Prostate gland (tissue), 2 donors: ENCODE results near the gene GRHL1. TPM values are rescaled to one million over a fixed set of nuclear protein-coding genes. Genes with fewer than 3 reads are reported as not detected.
A peak's percentile ranks its signal among the peaks of the same experiment; 100 is the strongest.
"Not testable (repeated sequence)": the region's sequence is repeated elsewhere in the genome, so short reads cannot be mapped to it uniquely, and the experiment has no call there.

Experiments
- DNase-seq: peaks from one replicate; pipeline ENCODE4 v3.0.0-alpha.2; 2019; ENCODE audit warnings: low spot score
- H3K27ac ChIP-seq, 2 donors: fragments of 200-600 bp; sonication (generic); 2 replicates each; pipeline ENCODE4 v1.5.1; 2017 to 2019
- H3K27me3 ChIP-seq: fragments of 200-600 bp; sonication (generic); replicated peaks from 2 replicates; pipeline ENCODE4 v1.5.1; 2019; ENCODE audit not compliant: insufficient read depth
- H3K36me3 ChIP-seq, 2 donors: fragments of 200-600 bp; sonication (generic); 1 replicate in 1 of 2; 2 replicates in 1 of 2; pipeline versions ENCODE4 v1.5.1 to v1.8.1; 2017 to 2019
- H3K4me1 ChIP-seq: fragments of 200-600 bp; sonication (generic); replicated peaks from 2 replicates; pipeline ENCODE4 v1.5.1; 2019
- H3K4me3 ChIP-seq, 2 donors: fragments of 200-600 bp; sonication (generic); 2 replicates each; pipeline ENCODE4 v1.5.1; 2017 to 2019
- H3K9me3 ChIP-seq: fragments of 200-600 bp; sonication (generic); 2 replicates; pipeline ENCODE4 v1.5.1; 2017
- POLR2A ChIP-seq: fragments of 450-650 bp; IDR thresholded peaks from one replicate; pipeline ENCODE4 v1.6.1; 2016; ENCODE audit warnings: antibody characterized with exemption, mild to moderate bottlenecking
- POLR2AphosphoS5 ChIP-seq: sonication (generic); formaldehyde crosslinking; IDR thresholded peaks from one replicate; pipeline ENCODE4 v1.6.1; 2017; ENCODE audit warnings: antibody characterized with exemption
- WGBS: methylation state at CpG from one replicate; pipeline ENCODE4 v1.1.5; 2018; 5-methylcytosine and 5-hydroxymethylcytosine counted together
- intact Hi-C: fragments of 100-400 bp; cut with DNase I; formaldehyde crosslinking; loops from one replicate; pipeline ENCODE4 v1.14.2; 2022
- total RNA-seq, 2 donors: library from RNA; depleted of rRNA; stranded (reverse); fragments of >200 nt; gene quantifications; one replicate each; pipeline ENCODE4 v1.1.0, GENCODE V29; 2016
- TF ChIP-seq, protein P1 (sequence below), 4 experiments: fragments of 200-600 bp in 2 of 4; fragments of 450-650 bp in 2 of 4; sonication (generic) in 2 of 4; IDR thresholded peaks; 1 replicate in 3 of 4; 2 replicates in 1 of 4; pipeline ENCODE4 v1.5.1; 2016 to 2019; ENCODE audit warnings: antibody characterized with exemption in 4 of 4, mild to moderate bottlenecking in 2 of 4, moderate library complexity in 2 of 4

Gene GRHL1
- total RNA-seq, 2 donors from 2014 or later, result 25.7 to 31.8 TPM

- intact Hi-C loops, result no loop called here
- Histone ChIP-seq H3K9me3 (no peaks in the 10 kb centered on the region), H3K4me1 (no peaks in the 10 kb centered on the region), H3K4me3 (no peak overlapping the region), H3K36me3 (no peaks in the 10 kb centered on the region), H3K27ac (no peak overlapping the region), H3K27me3 (no peaks in the 10 kb centered on the region)
- no peak for DNase-seq
- 89% methylated on average over 16 of the region's 19 CpGs for WGBS
- TF ChIP-seq POLR2A (no peak), POLR2AphosphoS5 (no peak)
- TF ChIP-seq, protein P1, sequence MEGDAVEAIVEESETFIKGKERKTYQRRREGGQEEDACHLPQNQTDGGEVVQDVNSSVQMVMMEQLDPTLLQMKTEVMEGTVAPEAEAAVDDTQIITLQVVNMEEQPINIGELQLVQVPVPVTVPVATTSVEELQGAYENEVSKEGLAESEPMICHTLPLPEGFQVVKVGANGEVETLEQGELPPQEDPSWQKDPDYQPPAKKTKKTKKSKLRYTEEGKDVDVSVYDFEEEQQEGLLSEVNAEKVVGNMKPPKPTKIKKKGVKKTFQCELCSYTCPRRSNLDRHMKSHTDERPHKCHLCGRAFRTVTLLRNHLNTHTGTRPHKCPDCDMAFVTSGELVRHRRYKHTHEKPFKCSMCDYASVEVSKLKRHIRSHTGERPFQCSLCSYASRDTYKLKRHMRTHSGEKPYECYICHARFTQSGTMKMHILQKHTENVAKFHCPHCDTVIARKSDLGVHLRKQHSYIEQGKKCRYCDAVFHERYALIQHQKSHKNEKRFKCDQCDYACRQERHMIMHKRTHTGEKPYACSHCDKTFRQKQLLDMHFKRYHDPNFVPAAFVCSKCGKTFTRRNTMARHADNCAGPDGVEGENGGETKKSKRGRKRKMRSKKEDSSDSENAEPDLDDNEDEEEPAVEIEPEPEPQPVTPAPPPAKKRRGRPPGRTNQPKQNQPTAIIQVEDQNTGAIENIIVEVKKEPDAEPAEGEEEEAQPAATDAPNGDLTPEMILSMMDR (IDR thresholded peaks at IDR 0.05), result no peak
Observed at GRCh38 chr2:10009271-10009810, 57.8 kb downstream of the GRHL1 start.

GRCh38 chr2:10009811-10010781, 58.6 kb downstream of the GRHL1 start:
- TF ChIP-seq POLR2A, result no peak
- peak; percentile 31 for TF ChIP-seq POLR2AphosphoS5
- Histone ChIP-seq H3K9me3 (no peaks in the 10 kb centered on the region), H3K4me1 (no peaks in the 10 kb centered on the region), H3K4me3 (no peak overlapping the region), H3K27ac (no peak overlapping the region), H3K27me3 (no peaks in the 10 kb centered on the region), H3K36me3 (no peaks in the 10 kb centered on the region)
- intact Hi-C loops, result no loop called here
- DNase-seq, result no peak
- WGBS, result 70% methylated on average over 36 of the region's 36 CpGs

- H3K27me3 ChIP-seq, H3K4me1 ChIP-seq, H3K27ac ChIP-seq, H3K36me3 ChIP-seq, H3K9me3 ChIP-seq, intact Hi-C loops, DNase-seq, H3K4me3 ChIP-seq: not testable (repeated sequence)
- WGBS, result 92% methylated on average over 52 of the region's 52 CpGs
Observed at GRCh38 chr2:10010861-10011605, 59.5 kb downstream of the GRHL1 start.

- H3K36me3 ChIP-seq, H3K27me3 ChIP-seq, H3K9me3 ChIP-seq, intact Hi-C loops, DNase-seq, H3K4me3 ChIP-seq, H3K4me1 ChIP-seq, H3K27ac ChIP-seq: not testable (repeated sequence)
- WGBS, result 94% methylated on average over 61 of the region's 61 CpGs
Observed at GRCh38 chr2:10011606-10012325, 60.3 kb downstream of the GRHL1 start.

DNA sequence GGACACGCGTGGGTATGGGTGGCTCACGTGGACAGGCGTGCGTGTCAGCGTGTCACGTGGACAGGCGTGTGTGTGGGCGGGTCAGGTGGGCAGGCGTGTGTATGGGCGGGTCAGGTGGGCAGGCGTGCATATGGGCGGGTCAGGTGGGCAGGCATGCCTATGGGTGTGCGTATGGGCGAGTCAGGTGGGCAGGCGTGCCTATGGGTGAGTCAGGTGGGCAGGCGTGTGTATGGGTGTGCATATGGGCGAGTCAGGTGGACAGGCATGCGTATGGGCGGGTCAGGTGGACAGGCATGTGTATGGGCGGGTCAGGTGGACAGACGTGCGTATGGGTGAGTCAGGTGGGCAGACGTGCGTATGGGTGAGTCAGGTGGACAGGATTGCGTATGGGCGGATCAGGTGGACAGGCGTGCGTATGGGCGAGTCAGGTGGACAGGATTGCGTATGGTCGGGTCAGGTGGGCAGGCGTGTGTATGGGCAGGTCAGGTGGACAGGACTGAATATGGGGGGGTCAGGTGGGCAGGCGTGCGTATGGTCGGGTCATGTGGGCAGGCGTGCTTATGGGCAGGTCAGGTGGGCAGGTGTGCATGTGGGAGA, 61.0 kb downstream of the GRHL1 start:
- H3K27me3 ChIP-seq, H3K4me3 ChIP-seq, H3K9me3 ChIP-seq, H3K4me1 ChIP-seq, H3K27ac ChIP-seq, H3K36me3 ChIP-seq, intact Hi-C loops, DNase-seq: not testable (repeated sequence)
- WGBS, result 94% methylated on average over 37 of the region's 37 CpGs

GRCh38 chr2:10012963-10013461, 61.5 kb downstream of the GRHL1 start:
- H3K4me3 ChIP-seq, result no peak overlapping the region
- H3K27me3 ChIP-seq, result no peaks in the 10 kb centered on the region
- no peak overlapping the region for H3K27ac ChIP-seq
- no peaks in the 10 kb centered on the region for H3K4me1 ChIP-seq
- no peaks in the 10 kb centered on the region for H3K9me3 ChIP-seq
- no peak for TF ChIP-seq POLR2A
- no peak for TF ChIP-seq POLR2AphosphoS5
- TF ChIP-seq, protein P1 (IDR thresholded peaks at IDR 0.05), result no peak
- no peaks in the 10 kb centered on the region for H3K36me3 ChIP-seq
- intact Hi-C loops, result no loop called here
- DNase-seq, result no peak
- 92% methylated on average over 29 of the region's 29 CpGs for WGBS

DNA sequence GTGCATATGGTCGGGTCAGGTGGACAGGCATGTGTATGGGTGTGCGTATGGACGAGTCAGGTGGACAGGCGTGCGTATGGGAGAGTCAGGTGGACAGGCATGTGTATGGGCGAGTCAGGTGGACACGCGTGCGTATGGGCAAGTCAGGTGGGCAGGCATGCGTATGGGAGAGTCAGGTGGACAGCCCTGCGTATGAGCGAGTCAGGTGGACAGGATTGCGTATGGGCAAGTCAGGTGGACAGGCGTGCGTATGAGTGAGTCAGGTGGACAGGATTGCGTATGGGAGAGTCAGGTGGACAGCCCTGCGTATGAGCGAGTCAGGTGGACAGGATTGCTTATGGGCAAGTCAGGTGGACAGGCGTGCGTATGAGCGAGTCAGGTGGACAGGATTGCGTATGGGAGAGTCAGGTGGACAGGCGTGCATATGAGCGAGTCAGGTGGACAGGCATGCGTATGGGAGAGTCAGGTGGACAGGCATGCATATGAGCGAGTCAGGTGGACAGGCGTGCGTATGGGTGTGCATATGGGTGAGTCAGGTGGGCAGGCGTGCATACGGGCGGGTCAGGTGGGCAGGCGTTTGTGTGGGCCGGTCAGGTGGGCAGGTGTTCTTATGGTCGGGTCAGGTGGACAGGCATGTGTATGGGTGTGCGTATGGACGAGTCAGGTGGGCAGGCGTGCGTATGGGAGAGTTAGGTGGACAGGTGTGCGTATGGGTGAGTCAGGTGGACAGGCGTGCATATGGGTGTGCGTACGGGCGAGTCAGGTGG, 62.3 kb downstream of the GRHL1 start:
- H3K27ac ChIP-seq, DNase-seq, H3K9me3 ChIP-seq, H3K4me1 ChIP-seq, H3K4me3 ChIP-seq, H3K27me3 ChIP-seq, intact Hi-C loops, H3K36me3 ChIP-seq: not testable (repeated sequence)
- 92% methylated on average over 43 of the region's 43 CpGs for WGBS
